Measurements from ENCODE around the gene CD63.

Gene CD63

GRCh38 chr12:55687746-55688145 lies 41.1 kb downstream of the CD63 start:
- DNase-seq (ENCODE audit: low read depth): no peak
- no peak overlapping the region for H3K4me3 ChIP-seq (ENCODE audit: low read depth, low read length)
- TF ChIP-seq CTCF (IDR thresholded peaks at IDR 0.05; ENCODE audit: low read depth, low read length) (no peak), MAX (IDR thresholded peaks at IDR 0.05; ENCODE audit: low read depth, low read length) (no peak), MYC (IDR thresholded peaks at IDR 0.05; ENCODE audit: low read depth, low read length) (no peak), POLR2A (IDR thresholded peaks at IDR 0.05; ENCODE audit: extremely low read depth, insufficient read length) (no peak)

GRCh38 chr12:55686366-55687010 lies 42.3 kb downstream of the CD63 start:
- DNase-seq (ENCODE audit: low read depth): no peak
- no peak overlapping the region for H3K4me3 ChIP-seq (ENCODE audit: low read depth, low read length)
- TF ChIP-seq CTCF (IDR thresholded peaks at IDR 0.05; ENCODE audit: low read depth, low read length) (no peak), MAX (IDR thresholded peaks at IDR 0.05; ENCODE audit: low read depth, low read length) (no peak), POLR2A (IDR thresholded peaks at IDR 0.05; ENCODE audit: extremely low read depth, insufficient read length) (no peak), MYC (IDR thresholded peaks at IDR 0.05; ENCODE audit: low read depth, low read length) (no peak)

GRCh38 chr12:55685671-55686070 lies 43.1 kb downstream of the CD63 start:
- no peak for DNase-seq (ENCODE audit: low read depth)
- TF ChIP-seq MYC (IDR thresholded peaks at IDR 0.05; ENCODE audit: low read depth, low read length) (no peak), POLR2A (IDR thresholded peaks at IDR 0.05; ENCODE audit: extremely low read depth, insufficient read length) (no peak), CTCF (IDR thresholded peaks at IDR 0.05; ENCODE audit: low read depth, low read length) (no peak), MAX (IDR thresholded peaks at IDR 0.05; ENCODE audit: low read depth, low read length) (no peak)
- no peak overlapping the region for H3K4me3 ChIP-seq (ENCODE audit: low read depth, low read length)

GRCh38 chr12:55684761-55685370 lies 43.9 kb downstream of the CD63 start:
- no peak for DNase-seq (ENCODE audit: low read depth)
- no peak overlapping the region for H3K4me3 ChIP-seq (ENCODE audit: low read depth, low read length)
- TF ChIP-seq MAX (IDR thresholded peaks at IDR 0.05; ENCODE audit: low read depth, low read length) (no peak), MYC (IDR thresholded peaks at IDR 0.05; ENCODE audit: low read depth, low read length) (no peak), POLR2A (IDR thresholded peaks at IDR 0.05; ENCODE audit: extremely low read depth, insufficient read length) (no peak), CTCF (IDR thresholded peaks at IDR 0.05; ENCODE audit: low read depth, low read length) (no peak)

GRCh38 chr12:55683676-55684075 lies 45.1 kb downstream of the CD63 start:
- H3K4me3 ChIP-seq (ENCODE audit: low read depth, low read length): no peak overlapping the region
- no peak for TF ChIP-seq CTCF (IDR thresholded peaks at IDR 0.05; ENCODE audit: low read depth, low read length)
- no peak for TF ChIP-seq MAX (IDR thresholded peaks at IDR 0.05; ENCODE audit: low read depth, low read length)
- TF ChIP-seq POLR2A (IDR thresholded peaks at IDR 0.05; ENCODE audit: extremely low read depth, insufficient read length): no peak
- no peak for TF ChIP-seq MYC (IDR thresholded peaks at IDR 0.05; ENCODE audit: low read depth, low read length)
- no peak for DNase-seq (ENCODE audit: low read depth)

All from NB4 (cell line).